ENCODE measurements around the gene RNF123.

DNA sequence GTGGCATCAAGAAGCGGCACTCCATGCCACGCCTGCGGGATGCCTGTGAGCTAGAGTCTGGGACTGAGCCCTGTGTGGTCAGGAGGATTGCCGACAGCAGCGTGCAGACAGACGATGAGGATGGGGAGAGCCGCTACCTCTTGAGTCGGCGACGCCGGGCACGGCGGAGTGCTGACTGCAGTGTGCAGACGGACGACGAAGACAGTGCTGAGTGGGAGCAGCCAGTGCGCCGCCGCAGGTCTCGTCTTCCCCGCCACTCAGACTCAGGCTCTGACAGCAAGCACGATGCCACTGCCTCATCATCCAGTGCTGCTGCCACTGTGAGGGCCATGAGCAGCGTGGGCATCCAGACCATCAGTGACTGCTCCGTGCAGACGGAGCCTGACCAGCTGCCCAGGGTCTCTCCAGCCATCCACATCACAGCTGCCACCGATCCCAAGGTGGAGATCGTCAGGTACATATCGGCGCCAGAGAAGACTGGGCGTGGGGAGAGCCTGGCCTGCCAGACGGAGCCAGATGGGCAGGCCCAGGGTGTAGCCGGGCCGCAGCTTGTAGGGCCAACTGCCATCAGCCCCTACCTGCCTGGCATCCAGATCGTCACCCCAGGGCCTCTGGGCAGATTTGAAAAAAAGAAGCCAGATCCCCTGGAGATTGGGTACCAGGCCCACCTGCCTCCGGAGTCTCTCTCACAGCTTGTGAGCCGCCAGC, 32.0 kb upstream of the RNF123 start:
- no peak for TF ChIP-seq EZH2phosphoT487 (IDR thresholded peaks at IDR 0.05; ENCODE audit: borderline replicate concordance, low read depth)
- TF ChIP-seq, protein P1, sequence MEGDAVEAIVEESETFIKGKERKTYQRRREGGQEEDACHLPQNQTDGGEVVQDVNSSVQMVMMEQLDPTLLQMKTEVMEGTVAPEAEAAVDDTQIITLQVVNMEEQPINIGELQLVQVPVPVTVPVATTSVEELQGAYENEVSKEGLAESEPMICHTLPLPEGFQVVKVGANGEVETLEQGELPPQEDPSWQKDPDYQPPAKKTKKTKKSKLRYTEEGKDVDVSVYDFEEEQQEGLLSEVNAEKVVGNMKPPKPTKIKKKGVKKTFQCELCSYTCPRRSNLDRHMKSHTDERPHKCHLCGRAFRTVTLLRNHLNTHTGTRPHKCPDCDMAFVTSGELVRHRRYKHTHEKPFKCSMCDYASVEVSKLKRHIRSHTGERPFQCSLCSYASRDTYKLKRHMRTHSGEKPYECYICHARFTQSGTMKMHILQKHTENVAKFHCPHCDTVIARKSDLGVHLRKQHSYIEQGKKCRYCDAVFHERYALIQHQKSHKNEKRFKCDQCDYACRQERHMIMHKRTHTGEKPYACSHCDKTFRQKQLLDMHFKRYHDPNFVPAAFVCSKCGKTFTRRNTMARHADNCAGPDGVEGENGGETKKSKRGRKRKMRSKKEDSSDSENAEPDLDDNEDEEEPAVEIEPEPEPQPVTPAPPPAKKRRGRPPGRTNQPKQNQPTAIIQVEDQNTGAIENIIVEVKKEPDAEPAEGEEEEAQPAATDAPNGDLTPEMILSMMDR (IDR thresholded peaks at IDR 0.05) = no peak
- no peak for TF ChIP-seq RAD21 (IDR thresholded peaks at IDR 0.05; ENCODE audit: low read length)
- no peak for TF ChIP-seq JUND (IDR thresholded peaks at IDR 0.05)
- no peak for TF ChIP-seq FOSL2 (IDR thresholded peaks at IDR 0.05; ENCODE audit: borderline replicate concordance, low read depth)
- TF ChIP-seq, protein P2, sequence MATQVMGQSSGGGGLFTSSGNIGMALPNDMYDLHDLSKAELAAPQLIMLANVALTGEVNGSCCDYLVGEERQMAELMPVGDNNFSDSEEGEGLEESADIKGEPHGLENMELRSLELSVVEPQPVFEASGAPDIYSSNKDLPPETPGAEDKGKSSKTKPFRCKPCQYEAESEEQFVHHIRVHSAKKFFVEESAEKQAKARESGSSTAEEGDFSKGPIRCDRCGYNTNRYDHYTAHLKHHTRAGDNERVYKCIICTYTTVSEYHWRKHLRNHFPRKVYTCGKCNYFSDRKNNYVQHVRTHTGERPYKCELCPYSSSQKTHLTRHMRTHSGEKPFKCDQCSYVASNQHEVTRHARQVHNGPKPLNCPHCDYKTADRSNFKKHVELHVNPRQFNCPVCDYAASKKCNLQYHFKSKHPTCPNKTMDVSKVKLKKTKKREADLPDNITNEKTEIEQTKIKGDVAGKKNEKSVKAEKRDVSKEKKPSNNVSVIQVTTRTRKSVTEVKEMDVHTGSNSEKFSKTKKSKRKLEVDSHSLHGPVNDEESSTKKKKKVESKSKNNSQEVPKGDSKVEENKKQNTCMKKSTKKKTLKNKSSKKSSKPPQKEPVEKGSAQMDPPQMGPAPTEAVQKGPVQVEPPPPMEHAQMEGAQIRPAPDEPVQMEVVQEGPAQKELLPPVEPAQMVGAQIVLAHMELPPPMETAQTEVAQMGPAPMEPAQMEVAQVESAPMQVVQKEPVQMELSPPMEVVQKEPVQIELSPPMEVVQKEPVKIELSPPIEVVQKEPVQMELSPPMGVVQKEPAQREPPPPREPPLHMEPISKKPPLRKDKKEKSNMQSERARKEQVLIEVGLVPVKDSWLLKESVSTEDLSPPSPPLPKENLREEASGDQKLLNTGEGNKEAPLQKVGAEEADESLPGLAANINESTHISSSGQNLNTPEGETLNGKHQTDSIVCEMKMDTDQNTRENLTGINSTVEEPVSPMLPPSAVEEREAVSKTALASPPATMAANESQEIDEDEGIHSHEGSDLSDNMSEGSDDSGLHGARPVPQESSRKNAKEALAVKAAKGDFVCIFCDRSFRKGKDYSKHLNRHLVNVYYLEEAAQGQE (IDR thresholded peaks at IDR 0.05; ENCODE audit: low read depth, low read length) = no peak
- TF ChIP-seq, protein P3, sequence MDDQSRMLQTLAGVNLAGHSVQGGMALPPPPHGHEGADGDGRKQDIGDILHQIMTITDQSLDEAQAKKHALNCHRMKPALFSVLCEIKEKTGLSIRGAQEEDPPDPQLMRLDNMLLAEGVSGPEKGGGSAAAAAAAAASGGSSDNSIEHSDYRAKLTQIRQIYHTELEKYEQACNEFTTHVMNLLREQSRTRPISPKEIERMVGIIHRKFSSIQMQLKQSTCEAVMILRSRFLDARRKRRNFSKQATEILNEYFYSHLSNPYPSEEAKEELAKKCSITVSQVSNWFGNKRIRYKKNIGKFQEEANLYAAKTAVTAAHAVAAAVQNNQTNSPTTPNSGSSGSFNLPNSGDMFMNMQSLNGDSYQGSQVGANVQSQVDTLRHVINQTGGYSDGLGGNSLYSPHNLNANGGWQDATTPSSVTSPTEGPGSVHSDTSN (IDR thresholded peaks at IDR 0.05) = no peak
- no peak for TF ChIP-seq EP300 (IDR thresholded peaks at IDR 0.05; ENCODE audit: borderline replicate concordance in 1 of 2, low read depth in 1 of 2, low read length in 1 of 2)
- TF ChIP-seq TEAD4 (IDR thresholded peaks at IDR 0.05; ENCODE audit: borderline replicate concordance, insufficient read depth) = no peak
- TF ChIP-seq MXI1 (IDR thresholded peaks at IDR 0.05; ENCODE audit: low read depth, low read length) = no peak

Data from SK-N-SH (cell line).